Limb (tissue), 2 donors: ENCODE measurements around the gene TNNI2.

ENCODE experiments used
- DNase-seq, 2 donors: peaks; one replicate each; pipeline ENCODE4 v3.0.0-alpha.2; 2016; ENCODE audit errors: extremely low spot score in 2 of 2

TNNI2 gene

DNA sequence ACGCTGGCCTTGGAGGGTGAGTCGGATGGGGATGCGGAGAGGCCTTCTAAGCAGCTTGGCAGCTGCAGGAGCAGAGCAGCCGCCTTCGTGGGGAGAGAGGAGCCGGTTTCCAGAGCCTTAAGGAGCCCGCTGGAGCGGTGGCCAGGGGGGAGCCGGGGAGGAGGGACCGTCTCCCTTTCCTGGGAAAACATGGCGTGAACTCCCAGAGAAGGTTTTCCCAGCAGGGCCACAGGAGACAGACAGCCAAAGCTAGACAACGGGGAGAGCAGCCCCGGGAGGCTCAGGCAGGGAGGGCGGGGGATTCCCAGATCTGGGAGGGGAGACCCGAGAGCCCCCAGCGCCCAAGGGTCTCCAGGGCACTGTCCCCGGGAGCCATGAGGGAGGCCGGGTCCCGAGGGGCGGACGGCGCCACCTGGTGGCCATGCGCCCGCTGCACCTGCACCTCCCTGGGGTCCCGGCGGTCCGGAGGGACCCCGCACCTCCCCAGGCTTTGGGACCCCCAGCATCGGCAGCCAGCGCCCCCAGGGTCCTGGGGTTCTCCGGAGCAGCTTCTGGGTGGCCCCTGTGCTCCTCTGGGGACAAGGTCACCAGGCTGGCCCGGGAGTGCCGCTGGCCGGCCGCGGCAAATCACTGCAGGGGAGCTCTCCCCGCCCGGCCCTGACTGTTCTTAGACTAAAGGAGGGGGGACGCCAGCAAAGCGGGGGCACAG lies 6.4 kb upstream of the TNNI2 start:
- DNase-seq, result peak in 1 of 2 donors; percentile 78

GRCh38 chr11:1832920-1833295 lies 5.9 kb upstream of the TNNI2 start:
- peak in 1 of 2 donors; percentile 43 for DNase-seq

DNA sequence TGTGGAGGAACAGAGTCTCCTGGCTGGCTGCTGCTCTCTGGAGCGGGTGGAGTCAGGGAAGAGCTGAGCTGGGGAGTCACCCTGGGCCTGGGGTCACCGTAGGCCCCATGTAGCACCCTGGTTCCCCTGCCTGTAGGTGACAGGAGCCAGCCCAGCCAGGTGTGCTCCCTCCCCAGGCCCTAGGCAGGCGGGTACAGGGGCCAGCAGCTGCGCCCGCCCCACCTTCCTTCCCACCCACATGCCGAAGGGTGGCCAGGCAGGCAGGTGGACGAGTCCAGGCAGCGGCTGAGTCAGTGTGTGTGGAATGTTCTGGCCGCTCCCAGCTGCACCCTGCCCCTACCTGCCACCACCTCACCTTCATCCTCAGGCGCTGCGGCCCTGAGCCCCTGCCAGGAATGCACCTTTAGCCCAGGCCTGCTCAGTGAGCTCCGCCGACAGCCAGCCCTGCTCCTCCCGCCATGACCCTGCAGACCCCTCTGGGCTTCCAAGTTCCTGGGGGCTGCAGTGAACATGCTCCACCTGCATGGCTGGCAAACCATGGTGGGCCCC lies 4.6 kb upstream of the TNNI2 start:
- DNase-seq, result peak in 1 of 2 donors; percentile 43

DNA sequence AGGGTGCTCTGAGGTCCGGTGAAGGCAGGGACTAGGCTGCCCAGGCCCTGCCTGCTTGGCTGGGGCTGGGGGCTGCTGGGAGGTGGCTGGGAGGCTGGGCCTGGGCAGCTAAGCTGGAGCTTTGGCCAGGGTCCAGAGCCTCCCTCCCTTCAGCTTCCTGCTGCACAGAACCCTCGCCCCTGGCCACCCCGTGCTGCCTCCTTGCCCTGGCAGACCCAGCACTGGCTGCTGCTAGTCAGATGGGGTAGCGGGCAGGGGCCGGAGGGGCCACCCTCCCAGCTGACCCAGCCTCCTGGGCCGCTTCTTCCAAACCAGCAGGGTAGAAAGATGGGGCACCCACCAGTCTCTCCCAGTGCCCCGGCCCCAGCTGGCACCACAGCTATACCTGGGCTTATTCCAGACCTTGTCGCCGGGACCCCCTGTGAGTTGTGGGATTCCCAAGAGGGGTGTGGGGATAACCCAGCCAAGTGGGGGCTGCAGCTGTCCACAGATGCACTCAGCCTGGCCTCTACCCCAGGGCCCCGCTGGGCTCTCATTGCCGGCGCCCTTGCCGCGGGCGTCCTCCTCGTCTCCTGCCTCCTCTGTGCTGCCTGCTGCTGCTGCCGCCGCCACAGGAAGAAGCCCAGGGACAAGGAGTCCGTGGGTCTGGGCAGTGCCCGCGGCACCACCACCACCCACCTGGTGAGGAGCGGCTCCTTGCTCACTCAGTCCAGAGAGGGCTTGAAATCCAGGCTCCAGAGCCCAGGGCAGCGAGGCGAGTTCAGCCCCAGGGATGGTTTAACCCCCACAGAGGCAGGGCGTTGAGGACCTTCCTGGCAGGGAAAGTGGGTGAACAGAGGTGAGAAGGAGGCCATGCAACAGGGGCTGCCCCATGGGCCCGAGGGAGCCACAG lies 3.8 kb upstream of the TNNI2 start, which contains the start of gene SYT8:
SYT8 (plus strand) TSS at position 212 of the 892 bp plus-strand sequence; CDS start at position 328, 116 bp downstream.
- peak in 1 of 2 donors; percentile 32 for DNase-seq

- DNase-seq, result no peak
Observed at GRCh38 chr11:1835671-1836010, 3.1 kb upstream of the TNNI2 start.

DNA sequence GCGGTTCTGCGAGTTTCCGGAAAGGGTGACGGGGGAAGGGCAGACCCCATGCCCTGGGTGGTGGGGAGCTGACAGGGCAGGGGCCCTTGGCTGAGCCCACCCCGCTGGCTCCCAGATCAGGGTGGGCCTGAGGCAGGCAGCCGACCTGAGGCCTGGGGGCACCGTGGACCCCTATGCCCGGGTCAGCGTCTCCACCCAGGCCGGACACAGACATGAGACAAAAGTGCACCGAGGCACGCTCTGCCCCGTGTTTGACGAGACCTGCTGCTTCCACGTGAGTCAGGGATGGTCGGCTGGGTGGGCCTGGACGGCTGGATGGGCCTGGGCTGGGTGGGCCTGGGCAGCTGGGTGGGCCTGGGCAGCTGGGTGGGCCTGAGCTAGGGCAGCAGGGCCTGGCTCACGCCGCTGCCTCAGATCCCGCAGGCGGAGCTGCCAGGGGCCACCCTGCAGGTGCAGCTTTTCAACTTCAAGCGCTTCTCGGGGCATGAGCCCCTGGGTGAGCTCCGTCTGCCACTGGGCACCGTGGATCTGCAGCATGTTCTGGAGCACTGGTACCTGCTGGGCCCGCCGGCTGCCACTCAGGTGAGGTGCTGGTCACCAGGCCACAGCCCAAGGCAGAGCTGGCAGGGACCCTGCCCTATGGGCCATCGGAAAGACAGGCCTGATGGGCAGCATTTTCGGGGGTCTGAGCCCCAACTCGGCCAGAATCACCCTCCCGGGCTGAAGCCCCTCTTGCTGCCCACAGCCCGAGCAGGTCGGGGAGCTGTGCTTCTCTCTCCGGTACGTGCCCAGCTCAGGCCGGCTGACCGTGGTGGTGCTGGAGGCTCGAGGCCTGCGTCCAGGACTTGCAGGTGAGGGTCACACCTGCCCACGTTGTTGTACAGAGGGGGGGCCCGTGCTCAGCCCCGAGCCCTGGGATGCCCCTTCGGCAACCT lies 2.5 kb upstream of the TNNI2 start:
- DNase-seq, result no peak

GRCh38 chr11:1837171-1838076 lies 1.4 kb upstream of the TNNI2 start:
- peak; percentile 88 to 91 for DNase-seq

GRCh38 chr11:1838077-1838425 lies 730 bp upstream of the TNNI2 start:
- no peak for DNase-seq

GRCh38 chr11:1839204-1839923 lies 583 bp downstream of the TNNI2 start:
- no peak for DNase-seq

DNA sequence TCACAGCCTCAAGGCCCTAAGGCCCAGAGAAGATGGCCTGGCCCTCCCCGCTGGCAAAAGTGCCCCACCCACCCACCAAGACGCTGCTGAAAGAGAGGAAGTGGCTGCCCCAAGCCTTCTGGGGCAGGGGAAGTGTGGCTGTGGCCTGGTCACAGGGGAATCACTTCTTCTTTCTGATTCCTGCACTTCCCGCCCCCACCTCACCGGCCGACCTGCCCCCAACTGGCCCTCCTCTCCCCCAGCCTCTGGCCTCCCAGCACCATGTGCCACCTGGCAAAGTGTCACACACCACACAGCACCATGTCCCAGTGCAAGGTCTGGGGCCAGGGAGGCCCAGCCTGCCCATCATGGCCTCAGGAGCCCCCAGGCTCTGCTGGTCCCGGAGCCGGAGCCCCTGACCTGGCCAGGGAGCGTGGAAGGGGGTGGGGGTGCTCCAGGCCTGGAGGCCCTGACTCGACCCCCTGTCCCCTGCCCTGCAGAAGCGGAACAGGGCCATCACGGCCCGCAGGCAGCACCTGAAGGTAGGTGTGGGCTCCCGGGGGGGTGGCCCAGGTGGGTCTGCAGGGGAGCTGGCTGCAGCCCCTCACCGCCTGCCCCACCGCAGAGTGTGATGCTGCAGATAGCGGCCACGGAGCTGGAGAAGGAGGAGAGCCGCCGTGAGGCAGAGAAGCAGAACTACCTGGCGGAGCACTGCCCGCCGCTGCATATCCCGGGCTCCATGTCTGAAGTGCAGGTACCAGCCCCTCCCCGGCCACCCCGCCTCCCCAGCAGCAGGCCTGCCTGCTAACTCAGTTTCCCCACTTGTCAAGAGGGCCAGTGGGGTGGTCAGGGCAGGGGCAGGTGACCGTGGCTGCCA lies 1.4 kb downstream of the TNNI2 start:
- DNase-seq, result no peak

DNA sequence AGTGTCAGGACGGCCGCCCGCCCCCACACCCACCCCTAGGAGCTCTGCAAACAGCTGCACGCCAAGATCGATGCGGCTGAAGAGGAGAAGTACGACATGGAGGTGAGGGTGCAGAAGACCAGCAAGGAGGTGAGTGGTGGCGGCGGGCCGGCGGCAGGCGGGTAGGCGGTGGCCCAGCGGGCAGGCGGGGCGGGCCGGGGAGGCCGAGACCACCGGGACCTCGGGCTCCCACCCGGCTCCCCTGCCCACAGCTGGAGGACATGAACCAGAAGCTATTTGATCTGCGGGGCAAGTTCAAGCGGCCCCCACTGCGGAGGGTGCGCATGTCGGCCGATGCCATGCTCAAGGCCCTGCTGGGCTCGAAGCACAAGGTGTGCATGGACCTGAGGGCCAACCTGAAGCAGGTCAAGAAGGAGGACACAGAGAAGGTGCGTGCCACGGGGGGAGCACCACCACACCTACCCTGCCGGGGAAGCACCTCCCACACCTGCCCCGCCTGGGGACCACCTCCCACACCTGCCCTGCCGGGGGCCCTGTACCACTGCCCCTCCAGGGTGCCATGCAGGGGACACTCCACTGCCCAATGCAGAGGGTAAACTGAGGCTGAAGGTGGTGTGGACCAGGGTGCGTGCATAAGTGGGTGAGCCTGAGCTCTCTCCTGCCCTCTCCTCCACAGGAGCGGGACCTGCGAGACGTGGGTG lies 2.1 kb downstream of the TNNI2 start:
- no peak for DNase-seq

DNA sequence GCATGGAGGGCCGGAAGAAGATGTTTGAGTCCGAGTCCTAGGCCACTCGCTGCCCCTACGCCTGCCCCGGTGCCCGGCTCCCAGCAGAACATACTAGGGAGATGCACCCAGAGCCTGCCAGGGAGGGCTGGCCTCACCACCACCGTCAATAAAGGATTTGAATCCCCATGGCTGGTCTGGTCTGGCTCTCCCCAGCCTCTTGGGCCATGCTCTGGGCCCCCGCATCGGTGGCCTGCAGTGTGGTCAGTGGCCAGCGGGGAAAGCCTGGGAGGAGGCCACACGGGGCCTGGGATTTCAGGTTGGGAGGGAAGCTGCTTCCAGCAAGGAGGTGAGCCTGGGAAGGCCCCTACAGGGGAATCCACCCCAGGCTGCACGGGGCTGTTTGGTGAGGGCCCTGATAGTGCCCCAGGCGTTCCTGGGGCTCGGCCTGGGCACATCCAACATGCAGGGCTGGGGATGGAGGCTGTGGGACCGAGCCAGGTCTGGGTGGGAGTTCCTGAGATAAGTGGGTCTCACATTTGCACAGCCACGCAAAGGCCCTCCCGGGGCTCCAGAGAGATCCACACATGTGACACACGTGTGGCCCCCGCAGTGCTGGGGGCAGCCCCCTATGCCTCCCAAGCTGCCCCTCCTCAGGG lies 2.8 kb downstream of the TNNI2 start:
- no peak for DNase-seq

GRCh38 chr11:1842149-1843097 lies 3.6 kb downstream of the TNNI2 start:
- no peak for DNase-seq

DNA sequence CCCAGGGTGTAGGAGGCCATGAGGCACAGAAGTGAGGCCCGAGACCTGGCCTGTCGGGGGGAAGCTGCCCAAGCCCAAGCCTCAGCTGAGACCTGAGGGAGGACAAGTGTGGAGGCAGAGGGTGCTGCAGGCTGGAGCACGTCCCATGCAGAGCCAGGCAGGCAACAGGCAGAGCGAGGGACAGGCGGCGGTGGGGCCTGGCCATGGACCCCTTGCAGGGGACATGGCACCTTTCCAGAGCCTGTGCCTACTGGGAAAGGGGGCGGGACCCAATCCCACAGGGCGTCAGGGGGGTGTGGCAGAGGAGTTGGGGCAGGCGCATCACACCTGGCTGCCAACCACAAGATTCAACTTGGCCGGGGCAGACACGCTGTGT lies 4.3 kb downstream of the TNNI2 start:
- DNase-seq, result no peak

- DNase-seq, result no peak
Observed at GRCh38 chr11:1843796-1844195, 5.0 kb downstream of the TNNI2 start.

GRCh38 chr11:1844221-1845094 lies 5.7 kb downstream of the TNNI2 start:
- no peak for DNase-seq
